ENCODE data around the gene MPP3. TPM values are rescaled to one million over a fixed set of nuclear protein-coding genes. Genes with fewer than 3 reads are reported as not detected.

Gene MPP3
- total RNA-seq, 3 donors from 2014 or later (not counting 1 experiment from before 2014, with no cell fraction given), result not detected

DNA sequence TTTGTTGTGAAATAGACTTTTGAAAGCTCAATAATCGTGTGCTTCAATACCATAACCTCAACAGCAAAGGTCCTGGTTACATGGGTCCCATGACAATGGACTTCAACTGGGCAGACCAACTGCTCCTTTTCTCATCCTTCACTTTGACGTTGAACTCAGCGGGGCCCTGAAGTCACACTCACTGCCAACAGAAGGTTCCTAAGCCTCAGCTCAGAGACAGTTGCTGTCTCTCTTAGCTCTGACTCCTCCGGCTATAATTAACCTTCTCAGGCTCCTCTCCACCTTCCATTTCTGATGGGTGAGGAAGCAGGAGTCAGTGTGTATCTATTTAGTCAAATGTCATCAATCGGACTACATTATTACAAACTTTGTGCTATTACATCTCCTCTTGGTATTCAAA, 23.8 kb downstream of the MPP3 start:
- TF ChIP-seq, protein P1, sequence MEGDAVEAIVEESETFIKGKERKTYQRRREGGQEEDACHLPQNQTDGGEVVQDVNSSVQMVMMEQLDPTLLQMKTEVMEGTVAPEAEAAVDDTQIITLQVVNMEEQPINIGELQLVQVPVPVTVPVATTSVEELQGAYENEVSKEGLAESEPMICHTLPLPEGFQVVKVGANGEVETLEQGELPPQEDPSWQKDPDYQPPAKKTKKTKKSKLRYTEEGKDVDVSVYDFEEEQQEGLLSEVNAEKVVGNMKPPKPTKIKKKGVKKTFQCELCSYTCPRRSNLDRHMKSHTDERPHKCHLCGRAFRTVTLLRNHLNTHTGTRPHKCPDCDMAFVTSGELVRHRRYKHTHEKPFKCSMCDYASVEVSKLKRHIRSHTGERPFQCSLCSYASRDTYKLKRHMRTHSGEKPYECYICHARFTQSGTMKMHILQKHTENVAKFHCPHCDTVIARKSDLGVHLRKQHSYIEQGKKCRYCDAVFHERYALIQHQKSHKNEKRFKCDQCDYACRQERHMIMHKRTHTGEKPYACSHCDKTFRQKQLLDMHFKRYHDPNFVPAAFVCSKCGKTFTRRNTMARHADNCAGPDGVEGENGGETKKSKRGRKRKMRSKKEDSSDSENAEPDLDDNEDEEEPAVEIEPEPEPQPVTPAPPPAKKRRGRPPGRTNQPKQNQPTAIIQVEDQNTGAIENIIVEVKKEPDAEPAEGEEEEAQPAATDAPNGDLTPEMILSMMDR (IDR thresholded peaks at IDR 0.05), result no peak

DNA sequence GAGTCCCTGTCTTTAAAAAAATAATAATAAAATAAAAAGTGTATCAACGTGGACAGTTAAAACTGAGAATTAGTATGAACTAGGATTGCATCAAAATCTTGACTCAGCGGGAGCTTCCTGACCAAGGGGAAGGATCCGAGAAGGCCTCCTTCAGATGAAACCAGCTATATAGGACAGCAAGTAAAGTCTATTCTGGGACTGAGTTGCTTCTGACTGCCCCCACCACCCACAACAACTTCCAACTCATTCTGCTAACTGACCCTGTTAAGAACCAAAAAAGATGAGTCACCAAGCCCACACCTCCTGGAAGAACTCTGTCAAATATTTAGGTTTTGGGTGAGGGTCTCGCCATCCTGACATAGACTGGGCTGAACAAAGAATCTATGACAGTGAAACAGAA, 24.9 kb downstream of the MPP3 start:
- Mint-ChIP-seq H3K36me3 (no peaks in the 10 kb centered on the region), H3K4me1 (no peaks in the 10 kb centered on the region), H3K27ac (no peak overlapping the region), H3K4me3 (no peak overlapping the region), H3K9me3 (no peaks in the 10 kb centered on the region), H3K27me3 (ENCODE audit: low read depth in 2 of 2) (peaks cover 6 to 44% of the 10 kb centered on the region in 2 donors)
- H3K4me3 ChIP-seq (ENCODE audit: low read length), result no peak overlapping the region
- H3K27ac ChIP-seq (ENCODE audit: low read length), result no peak overlapping the region
- TF ChIP-seq, protein P1 (IDR thresholded peaks at IDR 0.05), result no peak
- no peaks in the 10 kb centered on the region for H3K27me3 ChIP-seq (ENCODE audit: control insufficient read depth, insufficient read depth, low read length)
- DNase-seq (no peak), ATAC-seq (no peak)
- H3K9me3 ChIP-seq (ENCODE audit: control insufficient read depth, insufficient read depth, low read length), result no peaks in the 10 kb centered on the region
- no peaks in the 10 kb centered on the region for H3K4me1 ChIP-seq (ENCODE audit: control insufficient read depth, insufficient read depth, low read length)
- intact Hi-C loops (cut with micrococcal nuclease), result no loop called here
- WGBS (ENCODE audit: insufficient coverage), result 85% methylated on average over 4 of the region's 4 CpGs
- H3K36me3 ChIP-seq (ENCODE audit: control insufficient read depth, insufficient read depth, low read length), result no peaks in the 10 kb centered on the region

More for the DNA sequence above, 23.8 kb downstream of the MPP3 start:
- Histone ChIP-seq H3K27ac (ENCODE audit: low read length) (no peak overlapping the region), H3K9me3 (ENCODE audit: control insufficient read depth, insufficient read depth, low read length) (no peaks in the 10 kb centered on the region), H3K27me3 (ENCODE audit: control insufficient read depth, insufficient read depth, low read length) (no peaks in the 10 kb centered on the region), H3K36me3 (ENCODE audit: control insufficient read depth, insufficient read depth, low read length) (no peaks in the 10 kb centered on the region), H3K4me1 (ENCODE audit: control insufficient read depth, insufficient read depth, low read length) (no peaks in the 10 kb centered on the region), H3K4me3 (ENCODE audit: low read length) (no peak overlapping the region)
- ATAC-seq (no peak), DNase-seq (no peak)
- H3K4me1 Mint-ChIP-seq, result no peaks in the 10 kb centered on the region
- peaks cover 4 to 44% of the 10 kb centered on the region in 2 donors for H3K27me3 Mint-ChIP-seq (ENCODE audit: low read depth in 2 of 2)
- no peaks in the 10 kb centered on the region for H3K9me3 Mint-ChIP-seq
- no peaks in the 10 kb centered on the region for H3K36me3 Mint-ChIP-seq
- H3K4me3 Mint-ChIP-seq, result no peak overlapping the region
- H3K27ac Mint-ChIP-seq, result no peak overlapping the region
- intact Hi-C loops (cut with micrococcal nuclease), result no loop called here
- WGBS (ENCODE audit: insufficient coverage), result 97% methylated on average over 4 of the region's 5 CpGs

DNA sequence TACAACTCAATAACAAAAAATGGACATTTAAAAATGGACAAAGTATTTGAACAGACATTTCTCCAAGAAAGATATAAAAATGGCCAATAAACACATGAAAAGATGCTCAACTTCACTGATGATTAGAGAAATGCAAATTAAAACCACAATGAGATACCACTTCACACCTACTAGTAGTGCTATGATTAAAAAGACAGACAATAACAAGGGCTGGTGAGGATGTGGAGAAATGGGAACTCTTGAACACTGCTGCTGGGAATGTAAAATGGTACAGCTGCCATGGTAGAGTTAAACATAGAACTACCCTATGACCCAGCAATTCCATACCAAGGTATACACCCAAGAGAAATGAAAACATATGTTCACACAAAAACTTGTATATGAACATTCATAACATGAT, 27.8 kb downstream of the MPP3 start:
- no peak overlapping the region for H3K4me3 ChIP-seq (ENCODE audit: low read length)
- intact Hi-C loops (cut with micrococcal nuclease), result no loop called here
- no peaks in the 10 kb centered on the region for H3K27me3 ChIP-seq (ENCODE audit: control insufficient read depth, insufficient read depth, low read length)
- Mint-ChIP-seq H3K36me3 (no peaks in the 10 kb centered on the region), H3K27ac (no peak overlapping the region), H3K9me3 (no peaks in the 10 kb centered on the region), H3K27me3 (ENCODE audit: low read depth in 2 of 2) (peaks cover 16 to 39% of the 10 kb centered on the region in 2 donors), H3K4me1 (no peaks in the 10 kb centered on the region), H3K4me3 (no peak overlapping the region)
- TF ChIP-seq, protein P1 (IDR thresholded peaks at IDR 0.05), result no peak
- H3K27ac ChIP-seq (ENCODE audit: low read length), result no peak overlapping the region
- H3K9me3 ChIP-seq (ENCODE audit: control insufficient read depth, insufficient read depth, low read length), result no peaks in the 10 kb centered on the region
- DNase-seq, result no peak
- no peaks in the 10 kb centered on the region for H3K36me3 ChIP-seq (ENCODE audit: control insufficient read depth, insufficient read depth, low read length)
- no peak for ATAC-seq
- no peaks in the 10 kb centered on the region for H3K4me1 ChIP-seq (ENCODE audit: control insufficient read depth, insufficient read depth, low read length)

DNA sequence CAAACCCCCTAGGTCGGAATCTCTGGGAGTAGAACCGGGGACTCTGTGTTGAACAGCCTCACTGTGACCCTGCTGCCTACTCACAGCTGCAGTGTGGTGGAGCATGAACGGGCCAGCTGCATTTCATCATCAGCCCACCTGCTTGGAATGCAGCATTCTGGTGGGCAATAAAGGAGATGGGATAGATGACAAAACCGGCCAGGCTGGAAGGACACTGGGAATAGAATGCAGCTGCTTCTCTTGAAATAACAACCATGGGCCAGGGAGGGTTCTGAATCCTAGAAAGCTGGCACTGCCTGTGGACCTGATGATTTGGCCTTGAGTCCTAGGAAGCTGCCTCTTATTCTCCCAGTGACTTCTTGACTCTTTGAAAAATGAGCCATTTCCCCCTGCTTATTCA, 29.2 kb downstream of the MPP3 start:
- Mint-ChIP-seq H3K27ac (no peak overlapping the region), H3K4me1 (no peaks in the 10 kb centered on the region), H3K9me3 (no peaks in the 10 kb centered on the region), H3K36me3 (no peaks in the 10 kb centered on the region), H3K4me3 (no peak overlapping the region), H3K27me3 (ENCODE audit: low read depth in 2 of 2) (peaks cover 16 to 36% of the 10 kb centered on the region in 2 donors)
- H3K27ac ChIP-seq (ENCODE audit: low read length), result no peak overlapping the region
- peaks cover 4% of the 10 kb centered on the region for H3K27me3 ChIP-seq (ENCODE audit: control insufficient read depth, insufficient read depth, low read length)
- H3K4me1 ChIP-seq (ENCODE audit: control insufficient read depth, insufficient read depth, low read length), result no peaks in the 10 kb centered on the region
- intact Hi-C loops (cut with micrococcal nuclease), result no loop called here
- TF ChIP-seq, protein P1 (IDR thresholded peaks at IDR 0.05), result no peak
- H3K36me3 ChIP-seq (ENCODE audit: control insufficient read depth, insufficient read depth, low read length), result no peaks in the 10 kb centered on the region
- ATAC-seq (no peak), DNase-seq (no peak)
- H3K9me3 ChIP-seq (ENCODE audit: control insufficient read depth, insufficient read depth, low read length), result no peaks in the 10 kb centered on the region
- no peak overlapping the region for H3K4me3 ChIP-seq (ENCODE audit: low read length)
- WGBS (ENCODE audit: insufficient coverage), result 78% methylated on average over 4 of the region's 4 CpGs
